H9 (cell line): Measurements from ENCODE around the gene TBC1D3B. TPM values are rescaled to one million over a fixed set of nuclear protein-coding genes. Genes with fewer than 3 reads are reported as not detected.
"Not testable (repeated sequence)": the region's sequence is repeated elsewhere in the genome, so short reads cannot be mapped to it uniquely, and the experiment has no call there.

Experiments
- DNase-seq: peaks from one replicate; pipeline ENCODE4 v3.0.0-alpha.2; 2017
- H2AFZ ChIP-seq: one replicate; pipeline ENCODE4 v1.6.1; 2013; ENCODE audit warnings: mild to moderate bottlenecking, low read length, control low read depth, moderate library complexity
- H2AK5ac ChIP-seq: 2 replicates; pipeline ENCODE4 v1.6.1; 2013; ENCODE audit warnings: low read length, control low read depth, mixed read lengths; ENCODE audit not compliant: insufficient read length
- H2BK120ac ChIP-seq: one replicate; pipeline ENCODE4 v1.6.1; 2013; ENCODE audit warnings: low read depth, mild to moderate bottlenecking, low read length, control low read depth, inconsistent platforms; ENCODE audit not compliant: poor library complexity, severe bottlenecking
- H2BK12ac ChIP-seq: 2 replicates; pipeline ENCODE4 v1.6.1; 2013; ENCODE audit warnings: low read length, control low read depth, mixed read lengths, low read depth; ENCODE audit not compliant: insufficient read length
- H2BK15ac ChIP-seq: 2 replicates; pipeline ENCODE4 v1.6.1; 2013; ENCODE audit warnings: low read depth, low read length, control low read depth
- H2BK20ac ChIP-seq: one replicate; pipeline ENCODE4 v1.6.1; 2013; ENCODE audit warnings: low read depth, mild to moderate bottlenecking, low read length, control low read depth, inconsistent platforms; ENCODE audit not compliant: poor library complexity, severe bottlenecking
- H2BK5ac ChIP-seq: 2 replicates; pipeline ENCODE4 v1.6.1; 2013; ENCODE audit warnings: low read length, control low read depth, mixed read lengths; ENCODE audit not compliant: insufficient read length
- H3K14ac ChIP-seq: 2 replicates; pipeline ENCODE4 v1.6.1; 2013; ENCODE audit warnings: low read length, control low read depth; ENCODE audit not compliant: insufficient read depth
- H3K18ac ChIP-seq: 2 replicates; pipeline ENCODE4 v1.6.1; 2013; ENCODE audit warnings: low read depth, mild to moderate bottlenecking, mixed read lengths, low read length, control low read depth; ENCODE audit not compliant: insufficient read length
- H3K23ac ChIP-seq: 2 replicates; pipeline ENCODE4 v1.6.1; 2013; ENCODE audit warnings: low read length, control low read depth, mixed read lengths, low read depth; ENCODE audit not compliant: insufficient read length
- H3K23me2 ChIP-seq: 2 replicates; pipeline ENCODE4 v1.6.1; 2013; ENCODE audit warnings: low read depth, mild to moderate bottlenecking, mixed read lengths, low read length, control low read depth; ENCODE audit not compliant: insufficient read length, poor library complexity, severe bottlenecking
- H3K27ac ChIP-seq: 2 replicates; pipeline ENCODE4 v1.5.1; 2013; ENCODE audit warnings: low read length, control low read depth, mixed read lengths, low read depth; ENCODE audit not compliant: insufficient read length
- H3K27me3 ChIP-seq: 2 replicates; pipeline ENCODE4 v1.6.1; 2013; ENCODE audit warnings: low read length, control low read depth, inconsistent platforms; ENCODE audit not compliant: insufficient read depth
- H3K4ac ChIP-seq: 2 replicates; pipeline ENCODE4 v1.6.1; 2013; ENCODE audit warnings: low read depth, mild to moderate bottlenecking, control low read depth, inconsistent platforms, low read length, moderate library complexity
- H3K4me1 ChIP-seq: 2 replicates; pipeline ENCODE4 v1.6.1; 2013; ENCODE audit warnings: low read length, control low read depth, inconsistent platforms; ENCODE audit not compliant: insufficient read depth
- H3K4me2 ChIP-seq: 2 replicates; pipeline ENCODE4 v1.6.1; 2013; ENCODE audit warnings: low read length, control low read depth, mixed read lengths; ENCODE audit not compliant: insufficient read length, insufficient read depth
- H3K56ac ChIP-seq: 2 replicates; pipeline ENCODE4 v1.6.1; 2013; ENCODE audit warnings: low read depth, mild to moderate bottlenecking, mixed read lengths, low read length, control low read depth; ENCODE audit not compliant: insufficient read length
- H3K79me1 ChIP-seq: 2 replicates; pipeline ENCODE4 v1.6.1; 2013; ENCODE audit warnings: low read depth, mild to moderate bottlenecking, moderate library complexity, low read length, control low read depth, inconsistent platforms; ENCODE audit not compliant: insufficient read depth, poor library complexity, severe bottlenecking
- H3K79me2 ChIP-seq: 2 replicates; pipeline ENCODE4 v1.6.1; 2013; ENCODE audit warnings: low read length, control low read depth, inconsistent platforms; ENCODE audit not compliant: insufficient read depth
- H3K9ac ChIP-seq: 2 replicates; pipeline ENCODE4 v1.6.1; 2013; ENCODE audit warnings: low read length, control low read depth, mixed read lengths; ENCODE audit not compliant: insufficient read length; ENCODE audit errors: extremely low read depth
- H3K9me3 ChIP-seq: one replicate; pipeline ENCODE4 v1.6.1; 2013; ENCODE audit warnings: low read depth, low read length, inconsistent platforms; ENCODE audit not compliant: control insufficient read depth
- H3T11ph ChIP-seq: one replicate; pipeline ENCODE4 v1.6.1; 2013; ENCODE audit warnings: mild to moderate bottlenecking, low read length, control low read depth, inconsistent platforms
- H4K20me1 ChIP-seq: one replicate; pipeline ENCODE4 v1.6.1; 2013; ENCODE audit not compliant: control insufficient read depth, insufficient read length, insufficient read depth
- H4K5ac ChIP-seq: 2 replicates; pipeline ENCODE4 v1.6.1; 2013; ENCODE audit warnings: low read depth, mild to moderate bottlenecking, mixed read lengths, low read length, control low read depth; ENCODE audit not compliant: insufficient read length
- H4K8ac ChIP-seq: replicated peaks from 2 replicates; pipeline ENCODE4 v1.6.1; 2013; ENCODE audit warnings: low read length, control low read depth, mixed read lengths, low read depth; ENCODE audit not compliant: insufficient read length
- H4K91ac ChIP-seq: 2 replicates; pipeline ENCODE4 v1.6.1; 2013; ENCODE audit warnings: low read depth, mild to moderate bottlenecking, moderate library complexity, mixed read lengths, low read length, control low read depth; ENCODE audit not compliant: insufficient read length
- H3K27ac Mint-ChIP-seq, 3 experiments: 2 replicates in 2 of 3; 3 replicates in 1 of 3; pipeline ENCODE4 v1.8.0; 2020 to 2021; ENCODE audit warnings: mixed read lengths in 3 of 3, mild to moderate bottlenecking in 1 of 3, moderate library complexity in 1 of 3
- H3K27me3 Mint-ChIP-seq: 2 replicates; pipeline ENCODE4 v1.8.0; 2021; ENCODE audit warnings: low read depth, mild to moderate bottlenecking, moderate library complexity, mixed read lengths
- H3K36me3 Mint-ChIP-seq, 3 experiments: 2 replicates in 2 of 3; 3 replicates in 1 of 3; pipeline ENCODE4 v1.8.0; 2020 to 2021; ENCODE audit warnings: low read depth in 3 of 3, mixed read lengths in 3 of 3; ENCODE audit not compliant: insufficient read depth in 1 of 3
- H3K4me1 Mint-ChIP-seq, 2 experiments: 2 replicates each; pipeline ENCODE4 v1.8.0; 2020; ENCODE audit warnings: mixed read lengths in 2 of 2
- H3K4me3 Mint-ChIP-seq, 2 experiments: 2 replicates in 1 of 2; 3 replicates in 1 of 2; pipeline ENCODE4 v1.8.0; 2020 to 2021; ENCODE audit warnings: mild to moderate bottlenecking in 2 of 2, mixed read lengths in 2 of 2, moderate library complexity in 1 of 2
- H3K9me3 Mint-ChIP-seq, 2 experiments: 2 replicates in 1 of 2; 3 replicates in 1 of 2; pipeline ENCODE4 v1.8.0; 2020; ENCODE audit warnings: mild to moderate bottlenecking in 2 of 2, mixed read lengths in 2 of 2, moderate library complexity in 1 of 2
- CTCF ChIP-seq: fragments of 200-600 bp; sonication (generic); conservative IDR thresholded peaks from 3 replicates; pipeline ENCODE4 v1.8.0; 2021; ENCODE audit warnings: antibody characterized with exemption, mild to moderate bottlenecking
- WGBS: extraction: QIAGEN DNeasy Blood & Tissue Kit; methylation state at CpG from one replicate; pipeline ENCODE4 v1.1.7; 2013; ENCODE audit warnings: missing lambda C conversion rate, low lambda C conversion rate, mixed read lengths; ENCODE audit not compliant: insufficient read length; ENCODE audit errors: extremely low coverage; 5-methylcytosine and 5-hydroxymethylcytosine counted together
- total RNA-seq: library from RNA; stranded (reverse); gene quantifications from 2 replicates; pipeline ENCODE4 v1.2.1, GENCODE V29; 2021

TBC1D3B gene
- total RNA-seq, 1 experiment from 2014 or later = 8.8 TPM

GRCh38 chr17:36212272-36212605, 35.8 kb upstream of the TBC1D3B start:
- Histone ChIP-seq H3K9ac (no peak overlapping the region), H3K23ac (no peak overlapping the region), H3K56ac (no peak overlapping the region), H2AFZ (no peak overlapping the region), H4K8ac (no peak overlapping the region), H3K79me2 (no peaks in the 10 kb centered on the region), H3K79me1 (no peaks in the 10 kb centered on the region), H2BK12ac (no peak overlapping the region), H3K27me3 (no peaks in the 10 kb centered on the region), H3K9me3 (no peaks in the 10 kb centered on the region), H2BK20ac (no peak overlapping the region), H3K4me2 (no peak overlapping the region), H3K4ac (no peak overlapping the region), H3K14ac (no peak overlapping the region), H3T11ph (no peak overlapping the region), H3K18ac (no peak overlapping the region), H2AK5ac (no peak overlapping the region), H2BK120ac (no peak overlapping the region), H2BK15ac (no peak overlapping the region), H4K91ac (no peak overlapping the region), H2BK5ac (no peak overlapping the region), H4K20me1 (no peaks in the 10 kb centered on the region), H3K23me2 (no peaks in the 10 kb centered on the region), H3K4me1 (no peaks in the 10 kb centered on the region), H3K27ac (no peak overlapping the region), H4K5ac (no peak overlapping the region)
- Mint-ChIP-seq H3K4me3 (no peak overlapping the region), H3K36me3 (no peaks in the 10 kb centered on the region), H3K27me3 (peaks cover 7% of the 10 kb centered on the region; the same call in 1 of the 2 replicates), H3K4me1 (peaks cover 7 to 8% of the 10 kb centered on the region in 2 experiments), H3K27ac (no peak overlapping the region), H3K9me3 (no peaks in the 10 kb centered on the region)
- no peak for TF ChIP-seq CTCF
- no peak for DNase-seq
- no CpG with 5 or more reads among the region's 4 CpGs for WGBS

- WGBS = no CpG with 5 or more reads among the region's 10 CpGs
- Mint-ChIP-seq H3K27me3 (peaks cover 12% of the 10 kb centered on the region; the same call in 1 of the 2 replicates), H3K27ac (peak overlapping the region in 1 of 3 experiments; percentile 59; a peak in 1 of 7 replicates)
- H3K4ac ChIP-seq, H4K5ac ChIP-seq, H3K4me3 Mint-ChIP-seq, H3K56ac ChIP-seq, H3K4me2 ChIP-seq, H2BK20ac ChIP-seq, H3K18ac ChIP-seq, H3K14ac ChIP-seq, H4K91ac ChIP-seq, H2BK5ac ChIP-seq, H3K36me3 Mint-ChIP-seq, H3K79me2 ChIP-seq, H3K9me3 ChIP-seq, H2AK5ac ChIP-seq, H3K4me1 ChIP-seq, DNase-seq, H3K23me2 ChIP-seq, H3K27ac ChIP-seq, H2BK12ac ChIP-seq, H3T11ph ChIP-seq, H3K79me1 ChIP-seq, H3K27me3 ChIP-seq, H2AFZ ChIP-seq, H4K20me1 ChIP-seq, H4K8ac ChIP-seq, H3K9ac ChIP-seq, H3K23ac ChIP-seq, H2BK15ac ChIP-seq, H3K9me3 Mint-ChIP-seq, H3K4me1 Mint-ChIP-seq, H2BK120ac ChIP-seq: not testable (repeated sequence)
Measured at GRCh38 chr17:36211484-36212271, 35.2 kb upstream of the TBC1D3B start.
